ENCODE results near the gene ETFA. TPM values are rescaled to one million over a fixed set of nuclear protein-coding genes. Genes with fewer than 3 reads are reported as not detected.

Gene ETFA
- total and polyA plus RNA-seq, 8 donors: 102 to 148 (median 130) TPM

DNA sequence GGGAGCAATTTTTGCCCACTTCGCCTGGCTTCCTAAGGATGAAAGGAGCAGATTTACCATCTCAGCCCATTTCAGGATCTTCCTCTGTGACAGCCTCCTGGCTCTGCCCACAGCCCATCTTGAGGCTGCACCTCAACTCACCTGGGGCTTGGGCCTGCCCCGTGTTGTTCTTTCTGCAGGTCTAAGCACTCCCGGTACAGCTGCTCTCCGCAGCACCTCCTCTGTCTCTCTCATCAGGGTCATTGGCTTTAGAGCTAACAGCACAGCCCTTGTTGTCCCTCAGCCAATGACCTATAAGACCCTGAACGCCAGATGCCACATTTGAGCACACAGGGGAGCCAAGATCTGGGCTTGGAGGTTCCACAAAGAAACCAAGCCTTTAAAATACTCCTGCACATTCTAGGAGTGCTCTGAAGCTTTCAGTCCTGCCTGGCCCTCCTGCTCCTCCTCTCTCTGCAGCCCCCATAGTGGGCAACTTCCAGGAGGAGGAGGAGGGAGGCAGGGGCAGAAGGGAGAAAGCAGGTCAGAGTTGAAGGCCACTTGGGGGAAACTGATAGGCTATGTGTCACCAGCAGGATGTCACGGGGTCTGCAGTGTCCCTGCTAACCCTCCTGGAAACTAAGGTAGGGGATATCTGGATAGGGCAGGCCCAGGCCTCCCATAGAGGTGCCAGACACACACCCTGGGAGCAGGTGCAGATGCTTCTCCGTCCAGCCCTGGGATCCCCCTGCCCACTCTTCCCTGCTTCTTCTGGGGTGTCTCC, 115.6 kb downstream of the ETFA start:
- no peaks in the 10 kb centered on the region for H3K36me3 ChIP-seq
- TF ChIP-seq, protein P1, sequence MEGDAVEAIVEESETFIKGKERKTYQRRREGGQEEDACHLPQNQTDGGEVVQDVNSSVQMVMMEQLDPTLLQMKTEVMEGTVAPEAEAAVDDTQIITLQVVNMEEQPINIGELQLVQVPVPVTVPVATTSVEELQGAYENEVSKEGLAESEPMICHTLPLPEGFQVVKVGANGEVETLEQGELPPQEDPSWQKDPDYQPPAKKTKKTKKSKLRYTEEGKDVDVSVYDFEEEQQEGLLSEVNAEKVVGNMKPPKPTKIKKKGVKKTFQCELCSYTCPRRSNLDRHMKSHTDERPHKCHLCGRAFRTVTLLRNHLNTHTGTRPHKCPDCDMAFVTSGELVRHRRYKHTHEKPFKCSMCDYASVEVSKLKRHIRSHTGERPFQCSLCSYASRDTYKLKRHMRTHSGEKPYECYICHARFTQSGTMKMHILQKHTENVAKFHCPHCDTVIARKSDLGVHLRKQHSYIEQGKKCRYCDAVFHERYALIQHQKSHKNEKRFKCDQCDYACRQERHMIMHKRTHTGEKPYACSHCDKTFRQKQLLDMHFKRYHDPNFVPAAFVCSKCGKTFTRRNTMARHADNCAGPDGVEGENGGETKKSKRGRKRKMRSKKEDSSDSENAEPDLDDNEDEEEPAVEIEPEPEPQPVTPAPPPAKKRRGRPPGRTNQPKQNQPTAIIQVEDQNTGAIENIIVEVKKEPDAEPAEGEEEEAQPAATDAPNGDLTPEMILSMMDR (IDR thresholded peaks at IDR 0.05): no peak
- H3K4me3 ChIP-seq: no peak overlapping the region
- H3K27me3 ChIP-seq: peaks cover 0 to 34% of the 10 kb centered on the region in 2 donors
- H3K27ac ChIP-seq: no peak overlapping the region
- DNase-seq (no peak), ATAC-seq (no peak)
- no peaks in the 10 kb centered on the region for H3K9me3 ChIP-seq
- intact Hi-C loops (cut with DNase I): no loop called here
- peaks cover 0 to 14% of the 10 kb centered on the region in 2 donors for H3K4me1 ChIP-seq

DNA sequence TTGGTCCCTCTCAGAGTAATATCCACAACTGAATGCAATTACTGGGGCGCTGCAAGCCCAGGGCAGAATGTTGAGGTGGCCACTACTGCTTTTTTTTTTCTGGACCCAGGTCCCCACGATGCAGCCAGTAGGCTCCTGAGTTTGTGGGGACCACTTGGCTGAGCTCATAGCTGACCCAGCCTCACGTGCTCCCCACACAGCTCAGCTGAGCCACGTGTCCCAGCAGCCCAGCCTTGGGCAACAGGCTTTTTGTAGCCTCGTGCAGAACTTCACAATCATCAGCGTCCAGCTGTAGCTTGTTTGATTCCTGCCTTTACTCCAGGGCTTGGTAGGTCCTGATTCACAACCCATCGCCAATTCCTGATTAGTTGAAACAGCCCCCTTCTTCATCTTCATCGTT, 117.3 kb downstream of the ETFA start:
- TF ChIP-seq, protein P1 (IDR thresholded peaks at IDR 0.05): no peak
- no peak overlapping the region for H3K27ac ChIP-seq
- H3K9me3 ChIP-seq: no peaks in the 10 kb centered on the region
- H3K4me1 ChIP-seq: peaks cover 0 to 17% of the 10 kb centered on the region in 2 donors
- ATAC-seq (no peak), DNase-seq (no peak)
- peaks cover 0 to 52% of the 10 kb centered on the region in 2 donors for H3K27me3 ChIP-seq
- intact Hi-C loops (cut with DNase I): loop anchor here in 1 of 2 donors (5.0 kb wide), 1 partner anchor 133 kb away; no protein-coding TSS in a partner anchor
- no peak overlapping the region for H3K4me3 ChIP-seq
- no peaks in the 10 kb centered on the region for H3K36me3 ChIP-seq

DNA sequence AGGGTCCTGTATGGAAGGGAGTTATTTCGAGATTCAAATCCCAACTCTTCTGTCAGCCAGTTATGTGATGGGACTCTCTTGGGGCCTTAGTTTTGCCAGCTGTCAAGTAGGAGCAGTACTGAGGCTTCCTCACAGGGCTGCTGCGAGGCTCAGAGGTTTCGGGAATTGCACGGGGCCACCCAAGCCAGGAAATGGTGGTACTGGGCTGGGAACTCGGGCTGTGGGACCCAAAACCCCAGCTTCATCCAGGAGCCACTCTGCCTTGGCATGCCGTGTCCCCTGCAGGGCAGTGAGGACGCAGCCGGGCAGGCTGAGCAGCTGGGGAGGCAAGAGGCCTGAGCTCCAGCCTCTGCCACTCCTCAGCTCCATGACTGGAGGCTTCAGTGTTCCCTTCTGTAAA, 118.6 kb downstream of the ETFA start:
- intact Hi-C loops (cut with DNase I): loop anchor here in 1 of 2 donors (5.0 kb wide), 1 partner anchor 135 kb away; no protein-coding TSS in a partner anchor
- H3K36me3 ChIP-seq: no peaks in the 10 kb centered on the region
- TF ChIP-seq, protein P1 (IDR thresholded peaks at IDR 0.05): no peak
- H3K4me1 ChIP-seq: peaks cover 0 to 17% of the 10 kb centered on the region in 2 donors
- DNase-seq: no peak
- H3K4me3 ChIP-seq: no peak overlapping the region
- ATAC-seq: no peak
- no peaks in the 10 kb centered on the region for H3K9me3 ChIP-seq
- no peak overlapping the region for H3K27ac ChIP-seq
- peaks cover 0 to 60% of the 10 kb centered on the region in 2 donors for H3K27me3 ChIP-seq

DNA sequence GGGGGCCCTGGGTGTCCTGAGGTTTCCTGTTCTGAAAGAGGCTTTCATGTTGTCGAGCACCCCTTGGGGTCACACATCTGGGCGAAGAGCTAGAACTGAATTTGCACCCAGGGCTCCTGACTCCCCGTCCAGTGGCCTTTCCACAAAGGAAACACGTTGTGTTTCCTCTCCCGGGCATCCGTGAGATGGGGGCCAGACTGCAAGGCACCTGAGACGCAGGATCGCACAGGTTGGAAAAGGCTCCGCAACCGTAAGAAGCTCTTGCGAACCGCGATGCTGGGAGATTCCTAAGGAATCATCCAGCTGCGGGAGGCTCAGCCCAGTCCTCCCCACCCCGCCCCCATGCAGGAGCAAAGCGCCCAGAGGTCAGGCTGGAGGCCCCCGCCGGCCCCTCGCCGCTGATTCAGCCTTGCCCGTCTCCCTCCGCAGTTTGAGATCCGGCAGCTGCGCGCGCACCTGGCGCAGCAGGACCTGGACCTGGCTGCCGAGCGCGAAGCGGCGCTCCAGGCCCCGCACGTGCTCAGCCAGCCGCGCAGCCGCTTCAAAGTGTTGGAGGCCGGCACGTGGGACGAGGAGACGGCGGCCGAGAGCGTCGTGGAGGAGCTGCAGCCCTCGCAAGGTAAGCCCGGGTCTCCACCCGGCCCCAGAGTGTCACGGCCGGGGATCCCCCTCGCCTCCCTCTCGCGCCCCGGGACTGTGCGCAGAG, 119.6 kb downstream of the ETFA start:
- no peak for DNase-seq
- intact Hi-C loops (cut with DNase I): loop anchor here in 1 of 2 donors (5.0 kb wide), 1 partner anchor 136 kb away; no protein-coding TSS in a partner anchor
- TF ChIP-seq, protein P1 (IDR thresholded peaks at IDR 0.05): no peak

More for the DNA sequence above, 119.6 kb downstream of the ETFA start:
- Histone ChIP-seq H3K27me3 (peaks cover 0 to 62% of the 10 kb centered on the region in 2 donors), H3K9me3 (no peaks in the 10 kb centered on the region), H3K27ac (no peak overlapping the region), H3K4me3 (no peak overlapping the region), H3K4me1 (peaks cover 0 to 13% of the 10 kb centered on the region in 2 donors), H3K36me3 (no peaks in the 10 kb centered on the region)
- no peak for ATAC-seq
